Prostate gland (tissue), 2 donors: ENCODE data around the gene PLCD3. TPM values are rescaled to one million over a fixed set of nuclear protein-coding genes. Genes with fewer than 3 reads are reported as not detected.

Source experiments
- DNase-seq: peaks from one replicate; pipeline ENCODE4 v3.0.0-alpha.2; 2019; ENCODE audit warnings: low spot score
- H3K27ac ChIP-seq, 2 donors: fragments of 200-600 bp; sonication (generic); 2 replicates each; pipeline ENCODE4 v1.5.1; 2017 to 2019
- H3K27me3 ChIP-seq: fragments of 200-600 bp; sonication (generic); replicated peaks from 2 replicates; pipeline ENCODE4 v1.5.1; 2019; ENCODE audit not compliant: insufficient read depth
- H3K36me3 ChIP-seq, 2 donors: fragments of 200-600 bp; sonication (generic); 1 replicate in 1 of 2; 2 replicates in 1 of 2; pipeline versions ENCODE4 v1.5.1 to v1.8.1; 2017 to 2019
- H3K4me1 ChIP-seq: fragments of 200-600 bp; sonication (generic); replicated peaks from 2 replicates; pipeline ENCODE4 v1.5.1; 2019
- H3K4me3 ChIP-seq, 2 donors: fragments of 200-600 bp; sonication (generic); 2 replicates each; pipeline ENCODE4 v1.5.1; 2017 to 2019
- H3K9me3 ChIP-seq: fragments of 200-600 bp; sonication (generic); 2 replicates; pipeline ENCODE4 v1.5.1; 2017
- POLR2A ChIP-seq: fragments of 450-650 bp; IDR thresholded peaks from one replicate; pipeline ENCODE4 v1.6.1; 2016; ENCODE audit warnings: antibody characterized with exemption, mild to moderate bottlenecking
- POLR2AphosphoS5 ChIP-seq: sonication (generic); formaldehyde crosslinking; IDR thresholded peaks from one replicate; pipeline ENCODE4 v1.6.1; 2017; ENCODE audit warnings: antibody characterized with exemption
- WGBS: methylation state at CpG from one replicate; pipeline ENCODE4 v1.1.5; 2018; 5-methylcytosine and 5-hydroxymethylcytosine counted together
- intact Hi-C: fragments of 100-400 bp; cut with DNase I; formaldehyde crosslinking; loops from one replicate; pipeline ENCODE4 v1.14.2; 2022
- total RNA-seq, 2 donors: library from RNA; depleted of rRNA; stranded (reverse); fragments of >200 nt; gene quantifications; one replicate each; pipeline ENCODE4 v1.1.0, GENCODE V29; 2016
- TF ChIP-seq, protein P1 (sequence below), 4 experiments: fragments of 200-600 bp in 2 of 4; fragments of 450-650 bp in 2 of 4; sonication (generic) in 2 of 4; IDR thresholded peaks; 1 replicate in 3 of 4; 2 replicates in 1 of 4; pipeline ENCODE4 v1.5.1; 2016 to 2019; ENCODE audit warnings: antibody characterized with exemption in 4 of 4, mild to moderate bottlenecking in 2 of 4, moderate library complexity in 2 of 4

The PLCD3 gene
- total RNA-seq, 2 donors from 2014 or later = 34.7 to 154 TPM

DNA sequence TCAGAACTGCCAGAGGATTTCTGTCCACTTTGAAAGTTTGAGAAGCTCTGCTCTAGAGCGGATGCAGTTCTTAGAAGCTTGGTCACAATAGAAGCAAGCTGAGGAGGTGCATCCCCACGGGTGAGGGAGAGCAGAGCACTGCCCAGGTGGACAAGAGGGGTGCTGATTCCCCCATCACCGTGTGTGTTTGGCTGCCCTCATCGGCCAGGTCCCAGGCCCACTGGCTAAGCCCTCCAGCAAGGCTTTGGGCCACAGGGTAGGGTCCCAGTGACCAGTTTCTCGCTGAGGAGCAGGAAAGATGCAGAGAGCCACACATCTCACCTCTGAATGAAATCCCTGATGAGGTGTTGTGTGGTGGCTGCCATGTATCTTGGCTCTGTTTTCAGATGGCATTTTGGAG, 44.3 kb downstream of the PLCD3 start:
- TF ChIP-seq POLR2A (no peak), POLR2AphosphoS5 (no peak)
- TF ChIP-seq, protein P1, sequence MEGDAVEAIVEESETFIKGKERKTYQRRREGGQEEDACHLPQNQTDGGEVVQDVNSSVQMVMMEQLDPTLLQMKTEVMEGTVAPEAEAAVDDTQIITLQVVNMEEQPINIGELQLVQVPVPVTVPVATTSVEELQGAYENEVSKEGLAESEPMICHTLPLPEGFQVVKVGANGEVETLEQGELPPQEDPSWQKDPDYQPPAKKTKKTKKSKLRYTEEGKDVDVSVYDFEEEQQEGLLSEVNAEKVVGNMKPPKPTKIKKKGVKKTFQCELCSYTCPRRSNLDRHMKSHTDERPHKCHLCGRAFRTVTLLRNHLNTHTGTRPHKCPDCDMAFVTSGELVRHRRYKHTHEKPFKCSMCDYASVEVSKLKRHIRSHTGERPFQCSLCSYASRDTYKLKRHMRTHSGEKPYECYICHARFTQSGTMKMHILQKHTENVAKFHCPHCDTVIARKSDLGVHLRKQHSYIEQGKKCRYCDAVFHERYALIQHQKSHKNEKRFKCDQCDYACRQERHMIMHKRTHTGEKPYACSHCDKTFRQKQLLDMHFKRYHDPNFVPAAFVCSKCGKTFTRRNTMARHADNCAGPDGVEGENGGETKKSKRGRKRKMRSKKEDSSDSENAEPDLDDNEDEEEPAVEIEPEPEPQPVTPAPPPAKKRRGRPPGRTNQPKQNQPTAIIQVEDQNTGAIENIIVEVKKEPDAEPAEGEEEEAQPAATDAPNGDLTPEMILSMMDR (IDR thresholded peaks at IDR 0.05) = no peak
- WGBS = 92% methylated on average over 5 of the region's 5 CpGs
- H3K36me3 ChIP-seq = peaks cover 0 to 4% of the 10 kb centered on the region in 2 donors
- peaks cover 16% of the 10 kb centered on the region for H3K4me1 ChIP-seq
- H3K27me3 ChIP-seq = no peaks in the 10 kb centered on the region
- intact Hi-C loops = no loop called here
- no peaks in the 10 kb centered on the region for H3K9me3 ChIP-seq
- peak overlapping the region; percentile 10 to 55 for H3K27ac ChIP-seq
- no peak for DNase-seq
- H3K4me3 ChIP-seq = no peak overlapping the region

DNA sequence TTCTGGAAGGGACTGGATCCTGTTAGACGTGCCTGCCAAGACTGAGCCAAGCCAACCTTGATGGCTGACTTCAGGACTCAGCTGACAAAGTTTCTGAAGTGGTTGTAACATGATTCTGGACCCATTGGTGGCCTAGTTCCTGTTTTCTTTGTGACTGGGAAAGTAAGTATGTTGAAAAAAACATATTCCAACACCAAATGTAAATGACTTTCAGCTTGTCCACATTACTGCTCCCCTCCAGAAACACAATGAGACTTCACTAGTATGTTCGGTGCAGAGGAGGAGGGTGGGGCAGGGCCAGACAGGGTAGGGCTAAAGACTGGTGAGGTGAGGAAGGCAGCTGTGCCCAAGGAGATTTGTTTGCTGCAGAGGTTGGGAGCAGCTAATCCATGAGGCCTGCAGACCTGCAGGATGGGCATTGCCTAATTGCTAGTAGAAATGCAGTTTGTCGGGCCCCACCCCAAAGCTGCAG, 44.8 kb downstream of the PLCD3 start:
- WGBS = 49% methylated on average over 3 of the region's 3 CpGs
- Histone ChIP-seq H3K4me1 (peaks cover 14% of the 10 kb centered on the region), H3K27ac (peak overlapping the region; percentile 10 to 55), H3K27me3 (no peaks in the 10 kb centered on the region), H3K9me3 (no peaks in the 10 kb centered on the region), H3K36me3 (peaks cover 0 to 9% of the 10 kb centered on the region in 2 donors), H3K4me3 (no peak overlapping the region)
- peak; percentile 43 for DNase-seq
- intact Hi-C loops = no loop called here
- TF ChIP-seq POLR2A = no peak
- TF ChIP-seq POLR2AphosphoS5 = peak; percentile 64

DNA sequence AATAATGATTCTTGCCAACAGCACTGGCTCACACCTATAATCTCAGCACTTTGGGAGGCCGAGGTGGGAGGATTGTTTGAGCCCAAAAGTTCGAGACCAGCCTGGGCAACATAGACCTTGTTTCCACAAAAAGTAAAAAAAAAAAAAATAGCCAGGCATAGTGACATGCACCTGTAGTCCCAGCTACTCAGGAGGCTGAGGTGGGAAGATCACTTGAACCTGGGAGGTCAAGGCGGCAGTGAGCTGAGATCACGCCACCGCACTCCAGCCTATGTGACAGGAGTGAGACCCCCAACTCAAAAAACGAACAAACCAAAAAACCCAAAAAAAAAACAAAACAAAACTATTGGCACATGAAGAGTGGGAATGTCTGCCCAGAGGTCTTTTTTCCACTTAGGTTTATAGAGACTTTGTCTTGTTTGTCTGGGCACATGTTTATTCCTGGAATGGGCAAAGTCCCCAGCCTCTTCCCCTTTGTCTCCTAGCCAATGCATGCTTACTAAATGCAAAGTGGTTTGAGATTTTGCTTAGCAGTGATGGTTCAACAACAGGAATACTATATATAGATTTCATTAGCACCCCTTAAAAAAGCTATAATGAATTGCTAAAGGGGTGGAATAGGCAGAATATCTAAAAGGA, 45.3 kb downstream of the PLCD3 start:
- no peak for DNase-seq
- Histone ChIP-seq H3K36me3 (peaks cover 2 to 14% of the 10 kb centered on the region in 2 donors), H3K4me3 (no peak overlapping the region), H3K9me3 (no peaks in the 10 kb centered on the region), H3K27ac (peak overlapping the region; percentile 10 to 55), H3K27me3 (no peaks in the 10 kb centered on the region), H3K4me1 (peaks cover 14% of the 10 kb centered on the region)
- WGBS = 67% methylated on average over 6 of the region's 6 CpGs
- TF ChIP-seq POLR2A = no peak
- TF ChIP-seq POLR2AphosphoS5 = peak; percentile 56
- intact Hi-C loops = no loop called here

DNA sequence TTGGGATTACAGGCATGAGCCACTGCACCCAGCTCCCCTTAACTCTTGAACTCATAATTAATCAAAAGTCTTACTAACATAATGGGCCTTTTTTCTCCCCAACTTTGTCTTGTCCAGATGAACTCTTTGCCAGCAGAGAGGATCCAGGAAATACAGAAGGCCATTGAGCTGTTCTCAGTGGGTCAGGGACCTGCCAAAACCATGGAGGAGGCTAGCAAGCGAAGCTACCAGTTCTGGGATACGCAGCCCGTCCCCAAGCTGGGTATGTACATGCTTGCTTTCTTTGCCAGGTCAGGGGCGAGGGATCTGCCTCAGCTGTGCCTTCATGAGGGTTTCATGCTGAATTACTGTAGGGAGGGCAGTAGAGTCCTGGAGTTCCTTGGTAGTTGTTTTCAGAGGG, 45.9 kb downstream of the PLCD3 start:
- TF ChIP-seq POLR2A (no peak), POLR2AphosphoS5 (no peak)
- TF ChIP-seq, protein P1 (IDR thresholded peaks at IDR 0.05) = no peak
- H3K27ac ChIP-seq = peak overlapping the region; percentile 10 to 55
- H3K4me1 ChIP-seq = peaks cover 14% of the 10 kb centered on the region
- intact Hi-C loops = no loop called here
- no peak overlapping the region for H3K4me3 ChIP-seq
- DNase-seq = no peak
- no peaks in the 10 kb centered on the region for H3K27me3 ChIP-seq
- peaks cover 8 to 17% of the 10 kb centered on the region in 2 donors for H3K36me3 ChIP-seq
- 94% methylated on average over 4 of the region's 4 CpGs for WGBS
- no peaks in the 10 kb centered on the region for H3K9me3 ChIP-seq

DNA sequence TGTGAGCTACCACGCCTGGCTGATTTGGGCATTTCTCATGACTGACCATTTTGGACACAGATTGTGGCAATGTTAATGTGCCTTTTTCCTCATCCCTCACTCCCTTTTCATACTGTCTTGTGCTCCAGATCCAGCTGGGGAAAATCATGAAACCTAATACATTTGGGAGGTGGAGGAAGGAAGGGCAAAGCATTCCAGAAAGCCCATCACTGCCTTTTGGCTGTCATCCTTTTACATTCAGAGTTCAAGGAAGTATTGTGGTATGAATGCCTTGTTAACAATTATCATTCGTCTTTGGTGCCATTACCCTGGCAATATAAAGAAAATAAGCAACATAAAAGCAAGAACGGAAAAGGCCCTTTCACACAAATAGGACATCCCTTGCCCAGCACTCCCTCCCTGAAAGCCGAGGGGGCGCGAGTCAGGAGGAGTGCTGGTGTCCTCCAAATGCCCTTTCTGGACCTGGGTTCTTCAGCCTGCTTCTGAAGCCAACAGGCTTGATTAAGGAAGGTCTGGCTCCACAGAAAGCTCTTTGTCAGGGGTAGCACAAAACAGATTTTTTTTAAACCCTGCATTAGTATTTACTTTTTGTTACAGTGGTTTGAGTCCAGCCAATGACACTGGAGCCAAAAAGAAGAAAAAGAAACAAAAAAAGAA, 51.1 kb downstream of the PLCD3 start:
- Histone ChIP-seq H3K27ac (no peak overlapping the region), H3K36me3 (peaks cover 8 to 12% of the 10 kb centered on the region in 2 donors)

More for the DNA sequence above, 51.1 kb downstream of the PLCD3 start:
- WGBS = 31% methylated on average over 6 of the region's 6 CpGs
- TF ChIP-seq, protein P1 (IDR thresholded peaks at IDR 0.05) = no peak
- H3K4me3 ChIP-seq = no peak overlapping the region
- DNase-seq = no peak
- intact Hi-C loops = no loop called here
- no peaks in the 10 kb centered on the region for H3K4me1 ChIP-seq
- H3K27me3 ChIP-seq = no peaks in the 10 kb centered on the region
- H3K9me3 ChIP-seq = no peaks in the 10 kb centered on the region
